NT2/D1 (cell line): Measurements from ENCODE around the gene ZNF441.
A peak's percentile ranks its signal among the peaks of the same experiment; 100 is the strongest.

Experiments
- DNase-seq: peaks from one replicate; pipeline ENCODE4 v3.0.0-alpha.2; 2011; ENCODE audit warnings: low read depth, low spot score
- H3K27me3 ChIP-seq: 2 replicates; pipeline ENCODE4 v1.6.0; 2011; ENCODE audit warnings: mild to moderate bottlenecking; ENCODE audit not compliant: insufficient read length, insufficient read depth
- H3K36me3 ChIP-seq: 2 replicates; pipeline ENCODE4 v1.6.1; 2011; ENCODE audit warnings: mild to moderate bottlenecking, low read length, mixed read lengths; ENCODE audit not compliant: insufficient read depth, insufficient read length
- H3K4me1 ChIP-seq: 2 replicates; pipeline ENCODE4 v1.5.1; 2011; ENCODE audit not compliant: insufficient read depth, insufficient read length
- H3K4me3 ChIP-seq: 2 replicates; pipeline ENCODE4 v1.5.1; 2011; ENCODE audit warnings: low read depth; ENCODE audit not compliant: insufficient read length
- H3K9ac ChIP-seq: 2 replicates; pipeline ENCODE4 v1.6.0; 2011; ENCODE audit warnings: low read depth; ENCODE audit not compliant: insufficient read length
- H3K9me3 ChIP-seq: 2 replicates; pipeline ENCODE4 v1.5.1; 2011; ENCODE audit warnings: mild to moderate bottlenecking, low read length; ENCODE audit not compliant: insufficient read depth
- SUZ12 ChIP-seq: IDR thresholded peaks from 2 replicates; pipeline ENCODE4 v1.6.1; 2011; ENCODE audit not compliant: insufficient read length, insufficient read depth; ENCODE audit errors: extremely low read depth
- YY1 ChIP-seq: IDR thresholded peaks from 2 replicates; pipeline ENCODE4 v1.6.1; 2011; ENCODE audit not compliant: insufficient read length, insufficient read depth
- ZNF274 ChIP-seq: IDR thresholded peaks from 2 replicates; pipeline ENCODE4 v1.6.1; 2011; ENCODE audit warnings: mild to moderate bottlenecking, low read depth, low read length

The ZNF441 gene

DNA sequence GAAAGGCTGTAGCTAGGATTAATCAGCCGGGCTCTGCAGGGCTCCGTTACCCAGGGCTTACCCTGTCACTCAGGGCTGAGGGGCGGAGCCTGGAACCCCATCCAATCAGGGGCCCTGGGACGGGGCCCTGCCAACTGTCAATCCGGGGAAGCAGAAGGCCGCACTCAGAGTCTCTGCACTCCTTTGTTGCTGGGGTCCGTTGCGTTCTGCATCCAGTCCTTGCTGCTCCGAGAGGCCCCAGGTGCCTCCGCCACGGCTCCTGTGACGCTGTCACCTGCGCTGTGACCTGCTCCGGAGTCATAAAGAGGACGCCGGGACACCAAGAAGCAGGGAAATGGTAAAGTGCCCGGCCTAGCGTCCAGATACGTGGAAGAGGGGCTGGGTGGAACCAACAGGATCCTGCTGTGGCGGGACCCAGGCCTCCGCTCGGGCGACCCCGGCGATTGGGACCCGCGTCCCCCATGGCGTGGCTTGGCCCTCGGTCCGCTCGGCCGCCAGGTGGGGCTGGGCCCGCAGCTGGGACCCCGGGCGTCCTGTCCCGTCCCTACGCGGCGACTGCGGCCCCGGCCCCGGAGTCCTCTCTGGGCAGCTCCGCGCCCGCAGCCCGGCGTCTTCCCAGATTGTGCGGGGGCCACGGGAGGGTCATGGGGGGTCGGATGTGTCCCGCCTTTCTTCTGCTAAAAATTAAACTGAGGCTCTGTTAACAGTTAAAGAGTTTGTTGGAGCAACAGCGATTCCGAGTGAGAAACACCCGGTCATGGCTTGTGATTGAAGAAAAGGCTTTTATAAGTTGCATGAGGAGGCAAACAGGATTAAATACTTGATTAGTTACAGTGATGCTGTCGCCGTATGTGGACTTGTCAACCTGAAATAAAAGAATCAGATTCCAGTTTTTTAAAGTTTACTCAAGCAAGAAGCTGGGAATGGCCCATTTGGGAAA, 31.9 kb downstream of the ZNF441 start, which contains the start of gene ZNF491:
Gene ZNF491 (plus strand): TSS at position 133 of the 940 bp plus-strand sequence. CDS start 7,431 bp downstream, outside the sequence.
- H3K27me3 ChIP-seq, result no peaks in the 10 kb centered on the region
- no peaks in the 10 kb centered on the region for H3K4me1 ChIP-seq
- H3K9ac ChIP-seq, result peak within 1 kb of the TSS; percentile 92
- H3K36me3 ChIP-seq, result no peaks in the 10 kb centered on the region
- H3K9me3 ChIP-seq, result no peaks in the 10 kb centered on the region
- DNase-seq, result peak; percentile 92
- TF ChIP-seq ZNF274, result no peak
- no peak for TF ChIP-seq SUZ12
- no peak for TF ChIP-seq YY1
- H3K4me3 ChIP-seq, result peak within 1 kb of the TSS; percentile 65

DNA sequence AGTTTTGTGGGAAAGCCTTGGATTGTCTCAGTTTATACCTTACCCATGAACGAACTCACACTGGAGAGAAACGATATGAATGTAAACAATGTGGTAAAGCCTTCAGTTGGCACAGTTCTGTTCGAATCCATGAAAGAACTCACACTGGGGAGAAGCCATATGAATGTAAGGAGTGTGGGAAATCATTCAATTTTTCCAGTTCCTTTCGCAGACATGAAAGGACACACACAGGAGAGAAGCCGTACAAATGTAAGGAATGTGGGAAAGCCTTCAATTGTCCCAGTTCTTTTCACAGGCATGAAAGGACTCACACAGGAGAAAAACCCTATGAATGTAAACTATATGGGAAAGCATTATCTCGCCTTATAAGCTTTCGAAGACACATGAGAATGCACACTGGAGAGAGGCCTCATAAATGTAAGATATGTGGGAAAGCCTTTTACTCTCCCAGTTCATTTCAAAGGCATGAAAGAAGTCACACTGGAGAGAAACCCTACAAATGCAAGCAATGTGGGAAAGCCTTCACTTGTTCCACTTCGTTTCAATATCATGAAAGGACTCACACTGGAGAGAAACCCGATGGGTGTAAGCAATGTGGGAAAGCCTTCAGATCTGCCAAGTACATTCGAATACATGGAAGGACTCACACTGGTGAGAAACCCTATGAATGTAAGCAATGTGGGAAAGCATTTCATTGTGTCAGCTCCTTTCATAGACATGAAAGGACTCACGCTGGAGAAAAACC, 39.7 kb downstream of the ZNF441 start:
- H3K36me3 ChIP-seq, result peaks cover 4% of the 10 kb centered on the region
- no peaks in the 10 kb centered on the region for H3K27me3 ChIP-seq
- no peak for DNase-seq
- no peak overlapping the region for H3K9ac ChIP-seq
- peaks cover 38% of the 10 kb centered on the region for H3K9me3 ChIP-seq
- no peaks in the 10 kb centered on the region for H3K4me1 ChIP-seq
- peak; percentile 60 for TF ChIP-seq ZNF274
- no peak for TF ChIP-seq YY1
- H3K4me3 ChIP-seq, result no peak overlapping the region

DNA sequence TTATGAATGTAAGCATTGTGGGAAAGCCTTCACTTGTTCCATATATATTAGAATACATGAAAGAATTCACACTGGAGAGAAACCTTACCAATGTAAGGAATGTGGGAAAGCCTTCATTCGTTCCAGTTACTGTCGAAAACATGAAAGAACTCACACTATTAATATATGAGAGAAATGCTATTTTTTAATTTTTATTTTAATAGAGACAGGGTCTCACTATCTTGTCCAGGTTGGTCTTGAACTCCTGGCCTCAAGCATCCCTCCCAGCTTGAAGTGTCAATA, 40.2 kb downstream of the ZNF441 start:
- Histone ChIP-seq H3K4me1 (no peaks in the 10 kb centered on the region), H3K9me3 (peaks cover 38% of the 10 kb centered on the region)
- no peak for TF ChIP-seq ZNF274
- TF ChIP-seq SUZ12, result no peak
- TF ChIP-seq YY1, result no peak

DNA sequence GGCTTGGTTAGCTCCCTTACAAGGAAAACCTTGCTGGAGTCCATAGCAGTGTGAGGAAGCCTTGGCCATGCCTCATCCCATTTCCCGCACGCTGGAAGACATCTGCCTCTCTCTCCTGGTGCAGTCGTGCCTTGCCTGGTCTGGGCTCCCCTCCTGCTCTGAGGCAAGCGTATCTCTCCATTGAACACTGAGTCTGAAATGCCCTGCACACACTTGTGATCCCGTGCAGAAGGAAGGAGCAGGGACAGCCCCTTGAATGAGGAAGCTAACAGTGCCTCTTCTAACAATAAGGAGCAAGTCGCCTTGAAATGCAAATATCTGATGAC, 46.9 kb downstream of the ZNF441 start:
- DNase-seq, result no peak
- H3K27me3 ChIP-seq, result peaks cover 6% of the 10 kb centered on the region
- no peaks in the 10 kb centered on the region for H3K4me1 ChIP-seq
- H3K9ac ChIP-seq, result peak overlapping the region; percentile 25
- peak overlapping the region; percentile 99 for H3K4me3 ChIP-seq
- peaks cover 16% of the 10 kb centered on the region for H3K36me3 ChIP-seq
- no peak for TF ChIP-seq YY1
- TF ChIP-seq ZNF274, result no peak
- TF ChIP-seq SUZ12, result no peak
- no peaks in the 10 kb centered on the region for H3K9me3 ChIP-seq

More for the DNA sequence above, 40.2 kb downstream of the ZNF441 start:
- no peak for DNase-seq
- peaks cover 4% of the 10 kb centered on the region for H3K36me3 ChIP-seq
- no peak overlapping the region for H3K9ac ChIP-seq
- no peak overlapping the region for H3K4me3 ChIP-seq
- H3K27me3 ChIP-seq, result no peaks in the 10 kb centered on the region

DNA sequence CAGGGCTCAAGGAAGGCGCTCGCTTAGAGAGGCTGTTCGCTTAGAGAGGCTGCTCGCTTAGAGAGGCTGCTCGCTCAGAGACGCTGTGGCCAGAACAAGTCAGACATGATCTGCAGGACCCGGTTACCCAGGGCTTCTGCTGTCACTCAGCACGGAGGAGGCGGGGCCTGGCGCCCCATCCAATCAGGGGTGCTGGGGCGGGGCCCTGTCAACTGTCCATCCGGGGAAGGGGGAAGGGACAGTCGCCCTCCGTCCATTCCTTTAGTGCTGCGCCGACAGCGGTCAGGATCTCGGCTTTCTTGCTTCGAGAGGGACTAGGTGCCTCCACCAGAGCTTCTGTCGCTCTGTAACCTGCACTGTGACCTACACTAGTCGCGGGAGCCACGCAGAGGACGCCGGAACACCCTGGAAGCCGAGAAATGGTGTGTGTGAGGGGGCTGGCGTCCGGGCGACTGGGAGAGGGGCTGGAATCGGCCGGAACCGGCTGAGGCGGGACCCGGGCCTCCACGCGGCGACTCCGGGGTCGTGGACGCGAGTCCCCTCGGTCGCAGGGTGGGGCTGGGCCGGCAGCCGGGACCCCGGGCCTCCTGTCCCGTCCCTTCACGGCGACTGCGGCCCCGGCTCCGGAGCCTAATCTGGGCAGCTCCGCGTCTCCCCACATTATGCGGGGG, 47.4 kb downstream of the ZNF441 start, which contains the start of gene ZNF440:
Gene ZNF440 (plus strand): TSS at position 245 of the 671 bp plus-strand sequence. CDS start 175 bp downstream, at position 420.
- Histone ChIP-seq H3K9me3 (no peaks in the 10 kb centered on the region), H3K9ac (peak within 1 kb of the TSS; percentile 97), H3K27me3 (peaks cover 6% of the 10 kb centered on the region), H3K4me1 (no peaks in the 10 kb centered on the region), H3K36me3 (peaks cover 21% of the 10 kb centered on the region), H3K4me3 (peak within 1 kb of the TSS; percentile 99)
- DNase-seq, result peak; percentile 96
- no peak for TF ChIP-seq SUZ12
- TF ChIP-seq ZNF274, result no peak
- TF ChIP-seq YY1, result no peak

DNA sequence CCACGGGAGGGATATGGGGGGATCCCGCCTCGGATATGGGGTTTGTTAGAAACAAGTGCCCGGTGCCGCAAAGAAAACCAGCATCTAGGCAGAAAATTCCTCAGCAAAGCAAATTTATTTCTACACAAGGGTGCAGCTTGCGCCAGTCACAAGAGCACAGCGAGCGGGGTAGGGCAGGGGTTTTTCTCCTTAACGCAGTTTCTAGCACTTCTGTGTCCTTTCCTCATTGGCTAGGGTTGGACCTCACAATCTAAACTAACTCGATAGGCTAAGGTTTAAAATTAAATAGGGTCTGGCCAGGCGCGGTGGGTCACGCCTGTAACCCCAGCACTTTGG, 47.9 kb downstream of the ZNF441 start:
- Histone ChIP-seq H3K36me3 (peaks cover 26% of the 10 kb centered on the region), H3K4me3 (peak overlapping the region; percentile 99), H3K9ac (peak overlapping the region; percentile 97), H3K4me1 (no peaks in the 10 kb centered on the region), H3K27me3 (peaks cover 6% of the 10 kb centered on the region), H3K9me3 (no peaks in the 10 kb centered on the region)
- no peak for DNase-seq
- no peak for TF ChIP-seq YY1
- TF ChIP-seq ZNF274, result no peak
- TF ChIP-seq SUZ12, result no peak
